Endodermal cell (in vitro differentiated cells): ENCODE measurements around the gene PPP1CA. TPM values are rescaled to one million over a fixed set of nuclear protein-coding genes. Genes with fewer than 3 reads are reported as not detected.

ENCODE experiments used
- DNase-seq: peaks from one replicate; pipeline ENCODE4 v3.0.0-alpha.2; 2017
- H3K27ac ChIP-seq: 2 replicates; pipeline ENCODE4 v1.5.1; 2013; ENCODE audit warnings: mild to moderate bottlenecking, low read depth, low read length, moderate library complexity
- H3K27me3 ChIP-seq: 2 replicates; pipeline ENCODE4 v1.6.1; 2013; ENCODE audit warnings: mild to moderate bottlenecking, low read length, moderate library complexity; ENCODE audit not compliant: insufficient read depth, control insufficient read depth, poor library complexity, severe bottlenecking
- H3K36me3 ChIP-seq: 2 replicates; pipeline ENCODE4 v1.7.0; 2013; ENCODE audit warnings: mild to moderate bottlenecking, low read length, moderate library complexity; ENCODE audit not compliant: control insufficient read depth, insufficient read depth
- H3K4me1 ChIP-seq: one replicate; pipeline ENCODE4 v1.7.0; 2013; ENCODE audit warnings: low read length; ENCODE audit not compliant: control insufficient read depth, insufficient read depth
- H3K4me3 ChIP-seq: 2 replicates; pipeline ENCODE4 v1.5.1; 2013; ENCODE audit warnings: mild to moderate bottlenecking, low read length, moderate library complexity
- H3K9ac ChIP-seq: 2 replicates; pipeline ENCODE4 v1.6.1; 2013; ENCODE audit warnings: mild to moderate bottlenecking, low read length, moderate library complexity; ENCODE audit not compliant: poor library complexity, severe bottlenecking; ENCODE audit errors: extremely low read depth
- H3K9me3 ChIP-seq: 2 replicates; pipeline ENCODE4 v1.6.1; 2013; ENCODE audit warnings: mild to moderate bottlenecking, low read length, moderate library complexity; ENCODE audit not compliant: control insufficient read depth
- H3K27ac Mint-ChIP-seq: 2 replicates; pipeline ENCODE4 v1.8.0; 2020; ENCODE audit warnings: mixed read lengths
- H3K27me3 Mint-ChIP-seq: 2 replicates; pipeline ENCODE4 v1.8.0; 2021; ENCODE audit warnings: mild to moderate bottlenecking, mixed read lengths; ENCODE audit not compliant: insufficient read depth
- H3K36me3 Mint-ChIP-seq: 2 replicates; pipeline ENCODE4 v1.8.0; 2020; ENCODE audit warnings: low read depth, mixed read lengths
- H3K4me1 Mint-ChIP-seq: 2 replicates; pipeline ENCODE4 v1.8.0; 2020; ENCODE audit warnings: mixed read lengths
- H3K4me3 Mint-ChIP-seq: 2 replicates; pipeline ENCODE4 v1.8.0; 2020; ENCODE audit warnings: mild to moderate bottlenecking, moderate library complexity, mixed read lengths
- H3K9me3 Mint-ChIP-seq: 2 replicates; pipeline ENCODE4 v1.8.0; 2020; ENCODE audit warnings: mild to moderate bottlenecking, mixed read lengths
- CTCF ChIP-seq: fragments of 200-600 bp; sonication (generic); conservative IDR thresholded peaks from 2 replicates; pipeline ENCODE4 v1.5.0; 2021; ENCODE audit warnings: antibody characterized with exemption, mild to moderate bottlenecking
- WGBS, 2 experiments: methylation state at CpG; one replicate each; pipeline versions ENCODE4 v1.1.5 to v1.1.7; 2013; ENCODE audit warnings: missing lambda C conversion rate in 2 of 2, mixed read lengths in 1 of 2; ENCODE audit not compliant: insufficient coverage in 1 of 2, insufficient read length in 1 of 2; 5-methylcytosine and 5-hydroxymethylcytosine counted together
- total RNA-seq, 2 donors: library from RNA; stranded (reverse); fragmentation: NEBNext Ultra II Directional in 1 of 2; extraction: Animal tissue kit (Norgen Biotek cat#: 25700) in 1 of 2; gene quantifications; 2 replicates in 1 of 2; 3 replicates in 1 of 2; pipeline ENCODE4 v1.2.1, GENCODE V29; 2021

Gene PPP1CA
- total RNA-seq, 2 donors from 2014 or later = 182 to 212 TPM

- DNase-seq = no peak
- no peaks in the 10 kb centered on the region for H3K36me3 Mint-ChIP-seq
Measured at GRCh38 chr11:67349036-67349435, 52.6 kb downstream of the PPP1CA start.

More at GRCh38 chr11:67349036-67349435, 52.6 kb downstream of the PPP1CA start:
- Mint-ChIP-seq H3K4me1 (peaks cover 16% of the 10 kb centered on the region), H3K9me3 (no peaks in the 10 kb centered on the region), H3K27ac (no peak overlapping the region), H3K27me3 (no peaks in the 10 kb centered on the region), H3K4me3 (no peak overlapping the region)
- TF ChIP-seq CTCF = no peak
- Histone ChIP-seq H3K36me3 (no peaks in the 10 kb centered on the region), H3K27me3 (no peaks in the 10 kb centered on the region), H3K4me3 (no peak overlapping the region), H3K9me3 (no peaks in the 10 kb centered on the region), H3K4me1 (peaks cover 7% of the 10 kb centered on the region), H3K27ac (no peak overlapping the region), H3K9ac (no peak overlapping the region)
- 76 to 92% methylated on average over 4 to 5 of the region's 5 CpGs for WGBS, 2 experiments

Other genes starting within 250 kb of the PPP1CA start
- gene GRK2, start 135.4 kb downstream of the PPP1CA start, total RNA-seq = 10 to 100 TPM; 58.0 to 61.7 TPM
- 10 to 100 TPM; 56.6 to 58.6 TPM for gene ANKRD13D, start 112.6 kb downstream of the PPP1CA start, total RNA-seq
- gene SSH3, start 98.3 kb downstream of the PPP1CA start, total RNA-seq = 10 to 100 TPM; 39.1 to 44.4 TPM
- gene POLD4, start 48.3 kb downstream of the PPP1CA start, total RNA-seq = 10 to 100 TPM; 40.7 to 47.6 TPM
- gene CLCF1, start 28.3 kb downstream of the PPP1CA start, total RNA-seq = 1 to 10 TPM; 3.6 to 4.8 TPM
- gene RAD9A, start 9.9 kb downstream of the PPP1CA start, total RNA-seq = 10 to 100 TPM; 28.3 to 41.4 TPM
- gene TBC1D10C, start 2.2 kb upstream of the PPP1CA start, total RNA-seq = under 1 TPM in 1 of 2 donors, not detected in 1; 0.20 TPM
- gene CARNS1, start 13.8 kb upstream of the PPP1CA start, total RNA-seq = 1 to 10 TPM; 1.6 to 2.2 TPM
- 10 to 100 TPM; 47.0 to 51.8 TPM for gene RPS6KB2, start 26.6 kb upstream of the PPP1CA start, total RNA-seq
- 1 to 10 TPM in 1 of 2 donors, not detected in 1; 2.1 TPM for gene PTPRCAP, start 35.8 kb upstream of the PPP1CA start, total RNA-seq
- 100 to 1,000 TPM; 112 to 131 TPM for gene CORO1B, start 41.6 kb upstream of the PPP1CA start, total RNA-seq
- gene GPR152, start 50.9 kb upstream of the PPP1CA start, total RNA-seq = not detected
- not detected for gene CABP4, start 53.5 kb upstream of the PPP1CA start, total RNA-seq
- 10 to 100 TPM; 67.4 to 87.8 TPM for gene TMEM134, start 67.4 kb upstream of the PPP1CA start, total RNA-seq
- gene AIP, start 81.2 kb upstream of the PPP1CA start, total RNA-seq = 10 to 100 TPM; 27.6 to 33.8 TPM
- gene PITPNM1, start 103.5 kb upstream of the PPP1CA start, total RNA-seq = 100 to 1,000 TPM in 1 of 2 donors, 10 to 100 TPM in 1; 94.6 to 104 TPM
- gene CDK2AP2, start 106.3 kb upstream of the PPP1CA start, total RNA-seq = 10 to 100 TPM; 30.6 to 47.6 TPM
- gene CABP2, start 121.6 kb upstream of the PPP1CA start, total RNA-seq = not detected
- gene GSTP1, start 182.0 kb upstream of the PPP1CA start, total RNA-seq = 1,000 to 10,000 TPM; 1,359 to 1,473 TPM
- 100 to 1,000 TPM; 135 to 160 TPM for gene NDUFV1, start 205.1 kb upstream of the PPP1CA start, total RNA-seq
- 10 to 100 TPM in 1 of 2 donors, 1 to 10 TPM in 1; 9.5 to 13.1 TPM for gene NUDT8, start 228.1 kb upstream of the PPP1CA start, total RNA-seq
- gene TBX10, start 237.9 kb upstream of the PPP1CA start, total RNA-seq = not detected
- under 1 TPM; 0.20 to 0.71 TPM for gene ACY3, start 248.9 kb upstream of the PPP1CA start, total RNA-seq